Neural cell (in vitro differentiated cells): ENCODE data around the gene ULBP1.

ENCODE experiments used
- EP300 ChIP-seq: fragments of 450-650 bp; conservative IDR thresholded peaks from 2 replicates; pipeline ENCODE4 v1.6.1; 2014; ENCODE audit warnings: antibody characterized with exemption, mild to moderate bottlenecking, moderate library complexity; ENCODE audit not compliant: poor library complexity, severe bottlenecking
- EZH2 ChIP-seq: fragments of 200-600, 300-800 bp; shearing (Covaris generic), sonication (generic); IDR thresholded peaks from 2 replicates; pipeline ENCODE4 v1.6.1; 2014; ENCODE audit warnings: antibody characterized with exemption, low read length, borderline replicate concordance, mild to moderate bottlenecking; ENCODE audit not compliant: insufficient read depth, poor library complexity, severe bottlenecking
- MXI1 ChIP-seq: fragments of 450-650 bp; conservative IDR thresholded peaks from 2 replicates; pipeline ENCODE4 v1.6.1; 2014; ENCODE audit warnings: antibody characterized with exemption, mild to moderate bottlenecking; ENCODE audit not compliant: poor library complexity, severe bottlenecking
- POLR2AphosphoS5 ChIP-seq: IDR thresholded peaks from 2 replicates; pipeline ENCODE4 v1.6.1; 2012
- RAD21 ChIP-seq: fragments of 450-650 bp; conservative IDR thresholded peaks from 2 replicates; pipeline ENCODE4 v1.6.1; 2014; ENCODE audit warnings: antibody characterized with exemption, mild to moderate bottlenecking, moderate library complexity
- SMC3 ChIP-seq: fragments of 450-650 bp; conservative IDR thresholded peaks from 2 replicates; pipeline ENCODE4 v1.6.1; 2014; ENCODE audit warnings: antibody characterized with exemption, mild to moderate bottlenecking, moderate library complexity; ENCODE audit not compliant: poor library complexity
- TAF1 ChIP-seq: IDR thresholded peaks from 2 replicates; pipeline ENCODE4 v1.6.1; 2012; ENCODE audit warnings: low read depth
- TF ChIP-seq, protein P1 (sequence below): IDR thresholded peaks from 2 replicates; pipeline ENCODE4 v1.6.1; 2012; ENCODE audit warnings: borderline replicate concordance
- TF ChIP-seq, protein P2 (sequence below): fragments of 450-650 bp; IDR thresholded peaks from 2 replicates; pipeline ENCODE4 v1.5.1; 2014; ENCODE audit warnings: antibody characterized with exemption, mild to moderate bottlenecking, moderate library complexity; ENCODE audit not compliant: poor library complexity, severe bottlenecking

DNA sequence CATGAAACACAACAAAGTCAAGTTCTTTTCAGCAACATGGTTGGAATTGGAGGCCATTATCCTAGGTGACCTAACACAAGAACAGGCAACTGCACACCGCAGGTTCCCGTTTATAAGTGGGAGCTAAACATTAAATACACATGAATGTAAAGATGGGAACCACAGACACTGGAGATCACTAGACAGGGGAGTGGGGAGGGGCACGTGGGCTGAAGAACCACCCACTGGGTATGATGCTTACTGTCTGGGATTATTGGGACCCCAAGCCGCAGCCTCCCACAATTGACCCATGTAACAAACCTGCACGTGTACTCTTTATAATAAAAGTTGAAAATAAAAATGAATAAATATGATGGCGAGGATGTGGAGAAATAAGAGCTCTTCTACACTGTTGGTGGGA, 32.2 kb upstream of the ULBP1 start:
- TF ChIP-seq, protein P1, sequence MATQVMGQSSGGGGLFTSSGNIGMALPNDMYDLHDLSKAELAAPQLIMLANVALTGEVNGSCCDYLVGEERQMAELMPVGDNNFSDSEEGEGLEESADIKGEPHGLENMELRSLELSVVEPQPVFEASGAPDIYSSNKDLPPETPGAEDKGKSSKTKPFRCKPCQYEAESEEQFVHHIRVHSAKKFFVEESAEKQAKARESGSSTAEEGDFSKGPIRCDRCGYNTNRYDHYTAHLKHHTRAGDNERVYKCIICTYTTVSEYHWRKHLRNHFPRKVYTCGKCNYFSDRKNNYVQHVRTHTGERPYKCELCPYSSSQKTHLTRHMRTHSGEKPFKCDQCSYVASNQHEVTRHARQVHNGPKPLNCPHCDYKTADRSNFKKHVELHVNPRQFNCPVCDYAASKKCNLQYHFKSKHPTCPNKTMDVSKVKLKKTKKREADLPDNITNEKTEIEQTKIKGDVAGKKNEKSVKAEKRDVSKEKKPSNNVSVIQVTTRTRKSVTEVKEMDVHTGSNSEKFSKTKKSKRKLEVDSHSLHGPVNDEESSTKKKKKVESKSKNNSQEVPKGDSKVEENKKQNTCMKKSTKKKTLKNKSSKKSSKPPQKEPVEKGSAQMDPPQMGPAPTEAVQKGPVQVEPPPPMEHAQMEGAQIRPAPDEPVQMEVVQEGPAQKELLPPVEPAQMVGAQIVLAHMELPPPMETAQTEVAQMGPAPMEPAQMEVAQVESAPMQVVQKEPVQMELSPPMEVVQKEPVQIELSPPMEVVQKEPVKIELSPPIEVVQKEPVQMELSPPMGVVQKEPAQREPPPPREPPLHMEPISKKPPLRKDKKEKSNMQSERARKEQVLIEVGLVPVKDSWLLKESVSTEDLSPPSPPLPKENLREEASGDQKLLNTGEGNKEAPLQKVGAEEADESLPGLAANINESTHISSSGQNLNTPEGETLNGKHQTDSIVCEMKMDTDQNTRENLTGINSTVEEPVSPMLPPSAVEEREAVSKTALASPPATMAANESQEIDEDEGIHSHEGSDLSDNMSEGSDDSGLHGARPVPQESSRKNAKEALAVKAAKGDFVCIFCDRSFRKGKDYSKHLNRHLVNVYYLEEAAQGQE: no peak
- TF ChIP-seq, protein P2, sequence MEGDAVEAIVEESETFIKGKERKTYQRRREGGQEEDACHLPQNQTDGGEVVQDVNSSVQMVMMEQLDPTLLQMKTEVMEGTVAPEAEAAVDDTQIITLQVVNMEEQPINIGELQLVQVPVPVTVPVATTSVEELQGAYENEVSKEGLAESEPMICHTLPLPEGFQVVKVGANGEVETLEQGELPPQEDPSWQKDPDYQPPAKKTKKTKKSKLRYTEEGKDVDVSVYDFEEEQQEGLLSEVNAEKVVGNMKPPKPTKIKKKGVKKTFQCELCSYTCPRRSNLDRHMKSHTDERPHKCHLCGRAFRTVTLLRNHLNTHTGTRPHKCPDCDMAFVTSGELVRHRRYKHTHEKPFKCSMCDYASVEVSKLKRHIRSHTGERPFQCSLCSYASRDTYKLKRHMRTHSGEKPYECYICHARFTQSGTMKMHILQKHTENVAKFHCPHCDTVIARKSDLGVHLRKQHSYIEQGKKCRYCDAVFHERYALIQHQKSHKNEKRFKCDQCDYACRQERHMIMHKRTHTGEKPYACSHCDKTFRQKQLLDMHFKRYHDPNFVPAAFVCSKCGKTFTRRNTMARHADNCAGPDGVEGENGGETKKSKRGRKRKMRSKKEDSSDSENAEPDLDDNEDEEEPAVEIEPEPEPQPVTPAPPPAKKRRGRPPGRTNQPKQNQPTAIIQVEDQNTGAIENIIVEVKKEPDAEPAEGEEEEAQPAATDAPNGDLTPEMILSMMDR: no peak
- no peak for TF ChIP-seq POLR2AphosphoS5
- TF ChIP-seq SMC3: no peak
- TF ChIP-seq EP300: no peak
- no peak for TF ChIP-seq EZH2
- TF ChIP-seq RAD21: no peak
- no peak for TF ChIP-seq TAF1
- no peak for TF ChIP-seq MXI1
